Upper lobe of left lung (tissue), 6 donors: ENCODE data around the gene KRTAP5-11. TPM values are rescaled to one million over a fixed set of nuclear protein-coding genes. Genes with fewer than 3 reads are reported as not detected.

Source experiments
- ATAC-seq, 2 donors: fragments of 200-7000 bp; cut with Tn5 transposase; one replicate each; pipeline ENCODE4 v1.9.1; 2022; ENCODE audit warnings: mild to moderate bottlenecking in 2 of 2, moderate library complexity in 2 of 2; ENCODE audit not compliant: low FRiP score in 2 of 2
- DNase-seq, 2 donors: peaks; one replicate each; pipeline ENCODE4 v3.0.0-alpha.2; 2019 to 2020
- H3K27ac ChIP-seq, 4 donors: fragments of 200-600 bp; sonication (generic); one replicate each; pipeline ENCODE4 v1.5.1; 2016 to 2019
- H3K27me3 ChIP-seq, 4 donors: fragments of 200-600 bp; sonication (generic); one replicate each; pipeline ENCODE4 v1.5.1; 2017 to 2019
- H3K36me3 ChIP-seq, 4 donors: fragments of 200-600 bp; sonication (generic); one replicate each; pipeline ENCODE4 v1.5.1; 2016 to 2019
- H3K4me1 ChIP-seq, 4 donors: fragments of 200-600 bp; sonication (generic); one replicate each; pipeline ENCODE4 v1.5.1; 2018 to 2019
- H3K4me3 ChIP-seq, 4 donors: fragments of 200-600 bp; sonication (generic); one replicate each; pipeline ENCODE4 v1.5.1; 2017 to 2019; ENCODE audit warnings: mild to moderate bottlenecking in 2 of 4, moderate library complexity in 1 of 4
- H3K9me3 ChIP-seq, 4 donors: fragments of 200-600 bp; sonication (generic); one replicate each; pipeline ENCODE4 v1.5.1; 2018 to 2019
- CTCF ChIP-seq, 6 experiments: fragments of 450-650 bp in 4 of 6; fragments of 200-600 bp in 2 of 6; sonication (generic) in 2 of 6; IDR thresholded peaks; one replicate each; pipeline ENCODE4 v1.5.1; 2016 to 2019; ENCODE audit warnings: antibody characterized with exemption in 6 of 6
- EP300 ChIP-seq, 4 donors: sonication (generic); formaldehyde crosslinking; IDR thresholded peaks; one replicate each; pipeline ENCODE4 v1.5.1; 2017; ENCODE audit warnings: antibody characterized with exemption in 4 of 4, control low read depth in 2 of 4
- POLR2A ChIP-seq, 4 donors: fragments of 450-650 bp; IDR thresholded peaks; one replicate each; pipeline ENCODE4 v1.5.1; 2016 to 2017; ENCODE audit warnings: antibody characterized with exemption in 4 of 4, mild to moderate bottlenecking in 2 of 4
- POLR2AphosphoS5 ChIP-seq, 2 donors: sonication (generic); formaldehyde crosslinking; IDR thresholded peaks; one replicate each; pipeline ENCODE4 v1.5.1; 2017; ENCODE audit warnings: antibody characterized with exemption in 2 of 2
- WGBS, 2 donors: methylation state at CpG; one replicate each; pipeline ENCODE4 v1.1.5; 2017 to 2018; 5-methylcytosine and 5-hydroxymethylcytosine counted together
- small RNA-seq, 4 donors: library from RNA; depleted of rRNA; stranded (forward); fragments of <200 nt; gene quantifications; one replicate each; pipeline ENCODE3, GENCODE V24; 2016
- total RNA-seq, 6 donors: library from RNA; depleted of rRNA in 4 of 6; stranded (reverse); fragments of >200 nt in 4 of 6; gene quantifications; one replicate each; pipeline versions ENCODE4 v1.1.0 to v1.2.1, GENCODE V29; 2016 to 2021
- donor health status: DM: no; HTN: no; CAD: no; lungs with moderate emphysema.
- donor health status: DM: no; HTN: yes; CAD: no; lungs with severe emphysema.

The KRTAP5-11 gene
- total RNA-seq, 6 donors from 2014 or later, result not detected

- ATAC-seq (no peak), DNase-seq (no peak)
- H3K4me1 ChIP-seq, result no peaks in the 10 kb centered on the region
- 71 to 75% methylated on average over 10 of the region's 10 CpGs for WGBS, 2 donors
- H3K27me3 ChIP-seq, result no peaks in the 10 kb centered on the region
- TF ChIP-seq POLR2AphosphoS5 (IDR thresholded peaks at IDR 0.05) (no peak), EP300 (IDR thresholded peaks at IDR 0.05) (no peak), POLR2A (IDR thresholded peaks at IDR 0.05) (no peak), CTCF (IDR thresholded peaks at IDR 0.05) (no peak)
- no peak overlapping the region for H3K4me3 ChIP-seq
- no peaks in the 10 kb centered on the region for H3K9me3 ChIP-seq
- no peak overlapping the region for H3K27ac ChIP-seq
- no peaks in the 10 kb centered on the region for H3K36me3 ChIP-seq
Observed at GRCh38 chr11:71532036-71532610, 50.6 kb downstream of the KRTAP5-11 start.

Small RNA genes within 50 kb of the gene (small RNA-seq; reads per million reads assigned to genes)
- gene AP000867.1, result 0 reads per million in 4 donors
- 0 reads per million in 4 donors for gene KRTAP5-14P

Other genes with a start within 250 kb of the KRTAP5-11 start
- 10 to 100 TPM in 5 of 6 donors, 1 to 10 TPM in 1; 5.2 to 96.1 (median 66.4) TPM for gene DHCR7, start 134.5 kb downstream of the KRTAP5-11 start, total RNA-seq
- gene NADSYN1, start 129.7 kb downstream of the KRTAP5-11 start, total RNA-seq, result 100 to 1,000 TPM in 2 of 6 donors, 10 to 100 TPM in 4; 46.8 to 248 (median 79.5) TPM
- gene KRTAP5-7, start 55.6 kb downstream of the KRTAP5-11 start, total RNA-seq, result under 1 TPM in 2 of 6 donors, not detected in 4; 0.20 to 0.98 TPM
- gene KRTAP5-8, start 44.9 kb downstream of the KRTAP5-11 start, total RNA-seq, result 1 to 10 TPM in 1 of 6 donors, under 1 TPM in 3, not detected in 2; 0.23 to 7.3 (median 0.71) TPM
- gene KRTAP5-9, start 34.5 kb downstream of the KRTAP5-11 start, total RNA-seq, result under 1 TPM in 2 of 6 donors, not detected in 4; 0.24 to 0.26 TPM
- gene KRTAP5-10, start 17.3 kb downstream of the KRTAP5-11 start, total RNA-seq, result under 1 TPM in 1 of 6 donors, not detected in 5; 0.34 TPM